ENCODE measurements around the gene CASP7.
"Not testable (repeated sequence)": the region's sequence is repeated elsewhere in the genome, so short reads cannot be mapped to it uniquely, and the experiment has no call there.

Gene CASP7

GRCh38 chr10:113651021-113651420 lies 28.7 kb upstream of the CASP7 start:
- no peak overlapping the region for H3K4me3 ChIP-seq (ENCODE audit: low read depth, low read length)

GRCh38 chr10:113651898-113652297 lies 27.8 kb upstream of the CASP7 start:
- Histone ChIP-seq H3K36me3 (ENCODE audit: control insufficient read depth, insufficient read depth, low read length) (no peaks in the 10 kb centered on the region), H3K9ac (ENCODE audit: low read depth, low read length) (no peak overlapping the region), H3K27me3 (ENCODE audit: control insufficient read depth, insufficient read depth, low read length) (no peaks in the 10 kb centered on the region), H3K9me3 (ENCODE audit: control insufficient read depth, insufficient read depth, low read length) (no peaks in the 10 kb centered on the region), H3K4me1 (ENCODE audit: control insufficient read depth, insufficient read depth, low read length) (no peaks in the 10 kb centered on the region), H3K4me3 (ENCODE audit: low read depth, low read length) (no peak overlapping the region)

More at GRCh38 chr10:113651021-113651420, 28.7 kb upstream of the CASP7 start:
- Histone ChIP-seq H3K36me3 (ENCODE audit: control insufficient read depth, insufficient read depth, low read length) (no peaks in the 10 kb centered on the region), H3K9ac (ENCODE audit: low read depth, low read length) (no peak overlapping the region), H3K4me1 (ENCODE audit: control insufficient read depth, insufficient read depth, low read length) (no peaks in the 10 kb centered on the region), H3K9me3 (ENCODE audit: control insufficient read depth, insufficient read depth, low read length) (no peaks in the 10 kb centered on the region), H3K27me3 (ENCODE audit: control insufficient read depth, insufficient read depth, low read length) (no peaks in the 10 kb centered on the region)

- not testable (repeated sequence) for H3K27me3 ChIP-seq (ENCODE audit: control insufficient read depth, insufficient read depth, low read length); H3K9me3 ChIP-seq (ENCODE audit: control insufficient read depth, insufficient read depth, low read length); H3K9ac ChIP-seq (ENCODE audit: low read depth, low read length); H3K4me3 ChIP-seq (ENCODE audit: low read depth, low read length); H3K4me1 ChIP-seq (ENCODE audit: control insufficient read depth, insufficient read depth, low read length); H3K36me3 ChIP-seq (ENCODE audit: control insufficient read depth, insufficient read depth, low read length)
Observed at GRCh38 chr10:113652456-113652855, 27.3 kb upstream of the CASP7 start.

GRCh38 chr10:113656896-113657295 lies 22.8 kb upstream of the CASP7 start:
- no peak overlapping the region for H3K4me3 ChIP-seq (ENCODE audit: low read depth, low read length)
- H3K4me1 ChIP-seq (ENCODE audit: control insufficient read depth, insufficient read depth, low read length): no peaks in the 10 kb centered on the region
- no peak overlapping the region for H3K9ac ChIP-seq (ENCODE audit: low read depth, low read length)
- no peaks in the 10 kb centered on the region for H3K36me3 ChIP-seq (ENCODE audit: control insufficient read depth, insufficient read depth, low read length)
- no peaks in the 10 kb centered on the region for H3K9me3 ChIP-seq (ENCODE audit: control insufficient read depth, insufficient read depth, low read length)
- no peaks in the 10 kb centered on the region for H3K27me3 ChIP-seq (ENCODE audit: control insufficient read depth, insufficient read depth, low read length)

GRCh38 chr10:113657544-113657943 lies 22.2 kb upstream of the CASP7 start:
- no peak overlapping the region for H3K4me3 ChIP-seq (ENCODE audit: low read depth, low read length)
- no peaks in the 10 kb centered on the region for H3K9me3 ChIP-seq (ENCODE audit: control insufficient read depth, insufficient read depth, low read length)
- no peaks in the 10 kb centered on the region for H3K27me3 ChIP-seq (ENCODE audit: control insufficient read depth, insufficient read depth, low read length)
- H3K36me3 ChIP-seq (ENCODE audit: control insufficient read depth, insufficient read depth, low read length): no peaks in the 10 kb centered on the region
- H3K9ac ChIP-seq (ENCODE audit: low read depth, low read length): no peak overlapping the region
- no peaks in the 10 kb centered on the region for H3K4me1 ChIP-seq (ENCODE audit: control insufficient read depth, insufficient read depth, low read length)

- no peaks in the 10 kb centered on the region for H3K36me3 ChIP-seq (ENCODE audit: control insufficient read depth, insufficient read depth, low read length)
Observed at GRCh38 chr10:113661332-113661731, 18.4 kb upstream of the CASP7 start.

GRCh38 chr10:113663142-113663541 lies 16.6 kb upstream of the CASP7 start:
- H3K27me3 ChIP-seq (ENCODE audit: control insufficient read depth, insufficient read depth, low read length): no peaks in the 10 kb centered on the region
- H3K4me3 ChIP-seq (ENCODE audit: low read depth, low read length): no peak overlapping the region
- no peaks in the 10 kb centered on the region for H3K9me3 ChIP-seq (ENCODE audit: control insufficient read depth, insufficient read depth, low read length)
- H3K9ac ChIP-seq (ENCODE audit: low read depth, low read length): no peak overlapping the region
- no peaks in the 10 kb centered on the region for H3K4me1 ChIP-seq (ENCODE audit: control insufficient read depth, insufficient read depth, low read length)
- H3K36me3 ChIP-seq (ENCODE audit: control insufficient read depth, insufficient read depth, low read length): no peaks in the 10 kb centered on the region

More at GRCh38 chr10:113661332-113661731, 18.4 kb upstream of the CASP7 start:
- Histone ChIP-seq H3K9ac (ENCODE audit: low read depth, low read length) (no peak overlapping the region), H3K4me3 (ENCODE audit: low read depth, low read length) (no peak overlapping the region), H3K4me1 (ENCODE audit: control insufficient read depth, insufficient read depth, low read length) (no peaks in the 10 kb centered on the region), H3K27me3 (ENCODE audit: control insufficient read depth, insufficient read depth, low read length) (no peaks in the 10 kb centered on the region), H3K9me3 (ENCODE audit: control insufficient read depth, insufficient read depth, low read length) (no peaks in the 10 kb centered on the region)

GRCh38 chr10:113663908-113664307 lies 15.8 kb upstream of the CASP7 start, which contains the start of gene NRAP:
Gene NRAP (minus strand): TSS chr10:113664041. CDS start chr10:113663882, 159 bp downstream.
- H3K36me3 ChIP-seq (ENCODE audit: control insufficient read depth, insufficient read depth, low read length): no peaks in the 10 kb centered on the region
- H3K4me1 ChIP-seq (ENCODE audit: control insufficient read depth, insufficient read depth, low read length): no peaks in the 10 kb centered on the region
- H3K9ac ChIP-seq (ENCODE audit: low read depth, low read length): no peak within 1 kb of the TSS
- H3K9me3 ChIP-seq (ENCODE audit: control insufficient read depth, insufficient read depth, low read length): no peaks in the 10 kb centered on the region
- H3K4me3 ChIP-seq (ENCODE audit: low read depth, low read length): no peak within 1 kb of the TSS
- H3K27me3 ChIP-seq (ENCODE audit: control insufficient read depth, insufficient read depth, low read length): no peaks in the 10 kb centered on the region

- Histone ChIP-seq H3K4me3 (ENCODE audit: low read depth, low read length) (no peak overlapping the region), H3K27me3 (ENCODE audit: control insufficient read depth, insufficient read depth, low read length) (no peaks in the 10 kb centered on the region), H3K36me3 (ENCODE audit: control insufficient read depth, insufficient read depth, low read length) (no peaks in the 10 kb centered on the region), H3K9me3 (ENCODE audit: control insufficient read depth, insufficient read depth, low read length) (no peaks in the 10 kb centered on the region), H3K4me1 (ENCODE audit: control insufficient read depth, insufficient read depth, low read length) (no peaks in the 10 kb centered on the region), H3K9ac (ENCODE audit: low read depth, low read length) (no peak overlapping the region)
Observed at GRCh38 chr10:113665352-113665751, 14.4 kb upstream of the CASP7 start.

- Histone ChIP-seq H3K27me3 (ENCODE audit: control insufficient read depth, insufficient read depth, low read length) (no peaks in the 10 kb centered on the region), H3K4me1 (ENCODE audit: control insufficient read depth, insufficient read depth, low read length) (no peaks in the 10 kb centered on the region), H3K9ac (ENCODE audit: low read depth, low read length) (no peak overlapping the region), H3K4me3 (ENCODE audit: low read depth, low read length) (no peak overlapping the region), H3K9me3 (ENCODE audit: control insufficient read depth, insufficient read depth, low read length) (no peaks in the 10 kb centered on the region), H3K36me3 (ENCODE audit: control insufficient read depth, insufficient read depth, low read length) (no peaks in the 10 kb centered on the region)
Observed at GRCh38 chr10:113665806-113666354, 13.8 kb upstream of the CASP7 start.

GRCh38 chr10:113666682-113667252 lies 12.9 kb upstream of the CASP7 start:
- H3K9ac ChIP-seq (ENCODE audit: low read depth, low read length): no peak overlapping the region
- no peaks in the 10 kb centered on the region for H3K27me3 ChIP-seq (ENCODE audit: control insufficient read depth, insufficient read depth, low read length)
- H3K9me3 ChIP-seq (ENCODE audit: control insufficient read depth, insufficient read depth, low read length): no peaks in the 10 kb centered on the region
- H3K4me3 ChIP-seq (ENCODE audit: low read depth, low read length): no peak overlapping the region
- H3K36me3 ChIP-seq (ENCODE audit: control insufficient read depth, insufficient read depth, low read length): no peaks in the 10 kb centered on the region
- H3K4me1 ChIP-seq (ENCODE audit: control insufficient read depth, insufficient read depth, low read length): no peaks in the 10 kb centered on the region

All from iPS-15b (cell line).